NCI-H460 (cell line): Measurements from ENCODE around the gene CACNA1I. TPM values are rescaled to one million over a fixed set of nuclear protein-coding genes. Genes with fewer than 3 reads are reported as not detected.

Experiments
- DNase-seq: peaks from one replicate; pipeline ENCODE4 v3.0.0-alpha.2; 2016; ENCODE audit warnings: low read depth; ENCODE audit errors: extremely low read depth
- total RNA-seq: library from RNA; depleted of rRNA; stranded (reverse); fragments of >200 nt; shearing (Covaris generic); gene quantifications from 2 replicates; pipeline ENCODE4 v1.2.3, GENCODE V29; 2014

CACNA1I gene
- total RNA-seq, 1 experiment from 2014 or later: 0.05 TPM

GRCh38 chr22:39713799-39714290 is 143.3 kb downstream of the CACNA1I start:
- no peak for DNase-seq

GRCh38 chr22:39714321-39714720 is 143.8 kb downstream of the CACNA1I start:
- DNase-seq: no peak

- DNase-seq: no peak
Observed at GRCh38 chr22:39715778-39716495, 145.4 kb downstream of the CACNA1I start.

GRCh38 chr22:39716534-39716933 is 146.0 kb downstream of the CACNA1I start:
- no peak for DNase-seq

GRCh38 chr22:39717099-39717498 is 146.5 kb downstream of the CACNA1I start:
- no peak for DNase-seq

- DNase-seq: no peak
Observed at GRCh38 chr22:39718206-39718605, 147.7 kb downstream of the CACNA1I start.

GRCh38 chr22:39718921-39719475 is 148.4 kb downstream of the CACNA1I start:
- DNase-seq: no peak

- DNase-seq: no peak
Observed at GRCh38 chr22:39719559-39720450, 149.3 kb downstream of the CACNA1I start.

- no peak for DNase-seq
Observed at GRCh38 chr22:39721206-39722031, 150.9 kb downstream of the CACNA1I start.

- DNase-seq: no peak
Observed at GRCh38 chr22:39722032-39722325, 151.4 kb downstream of the CACNA1I start.

- DNase-seq: no peak
Observed at GRCh38 chr22:39722501-39722900, 151.9 kb downstream of the CACNA1I start.

- DNase-seq: no peak
Observed at GRCh38 chr22:39723463-39723862, 152.9 kb downstream of the CACNA1I start.

GRCh38 chr22:39723899-39724351 is 153.4 kb downstream of the CACNA1I start:
- DNase-seq: no peak

GRCh38 chr22:39724390-39724789 is 153.8 kb downstream of the CACNA1I start:
- no peak for DNase-seq

GRCh38 chr22:39724857-39725256 is 154.3 kb downstream of the CACNA1I start:
- DNase-seq: no peak

GRCh38 chr22:39725351-39726035 is 154.9 kb downstream of the CACNA1I start:
- no peak for DNase-seq

GRCh38 chr22:39727541-39727940 is 157.0 kb downstream of the CACNA1I start:
- DNase-seq: peak; percentile 7

- no peak for DNase-seq
Observed at GRCh38 chr22:39728236-39728860, 157.8 kb downstream of the CACNA1I start.

- DNase-seq: no peak
Observed at GRCh38 chr22:39729141-39729934, 158.8 kb downstream of the CACNA1I start.
